Caco-2 (cell line): ENCODE data around the gene AVL9. TPM values are rescaled to one million over a fixed set of nuclear protein-coding genes. Genes with fewer than 3 reads are reported as not detected.
"Not testable (repeated sequence)": the region's sequence is repeated elsewhere in the genome, so short reads cannot be mapped to it uniquely, and the experiment has no call there.

Experiments used
- BruUV-seq: library from RNA; stranded (reverse); fragments of 400-500 nt; replicated peaks from 2 replicates; lab custom pipeline; 2021; lab: Mats Ljungman, UMichigan
- CTCF ChIA-PET: fragments of 300-600 bp; sonication (Branson Sonifier 250); formaldehyde crosslinking; loops from one replicate; lab custom pipeline; 2022; ENCODE audit warnings: antibody characterized with exemption; lab: Charles Lee
- POLR2A ChIA-PET: fragments of 300-600 bp; sonication (Branson Sonifier 250); formaldehyde crosslinking; loops from one replicate; lab custom pipeline; 2022; ENCODE audit warnings: antibody characterized with exemption; lab: Charles Lee
- DNase-seq, 2 experiments: peaks; one replicate each; pipeline versions ENCODE4 v3.0.0 to v3.0.0-alpha.2; 2020 to 2022
- H3K27me3 ChIP-seq: replicated peaks from 2 replicates; pipeline ENCODE4 v1.6.0; 2011; ENCODE audit warnings: low read length; ENCODE audit not compliant: control insufficient read depth, insufficient read depth
- H3K36me3 ChIP-seq: 2 replicates; pipeline ENCODE4 v1.5.1; 2011; ENCODE audit warnings: low read length; ENCODE audit not compliant: control insufficient read depth, insufficient read depth
- H3K4me1 ChIP-seq: fragments of 250-450 bp; sonication (Bioruptor Pico); 2 replicates; pipeline ENCODE4 v1.5.1; 2020; ENCODE audit warnings: mild to moderate bottlenecking
- H3K4me3 ChIP-seq: 2 replicates; pipeline ENCODE4 v1.5.1; 2011; ENCODE audit warnings: low read depth, mild to moderate bottlenecking, control low read depth, low read length
- H3K9me3 ChIP-seq: fragments of 250-450 bp; sonication (Bioruptor Pico); 2 replicates; pipeline ENCODE4 v1.5.1; 2020; ENCODE audit warnings: mild to moderate bottlenecking, moderate library complexity
- H3K27ac Mint-ChIP-seq: one replicate; pipeline ENCODE4 v1.8.0; 2022; ENCODE audit warnings: mixed read lengths; ENCODE audit not compliant: unreplicated experiment
- H3K27me3 Mint-ChIP-seq: one replicate; pipeline ENCODE4 v1.8.0; 2022; ENCODE audit warnings: mixed read lengths; ENCODE audit not compliant: insufficient read depth, unreplicated experiment
- H3K36me3 Mint-ChIP-seq: one replicate; pipeline ENCODE4 v1.8.0; 2022; ENCODE audit warnings: mild to moderate bottlenecking, mixed read lengths; ENCODE audit not compliant: insufficient read depth, unreplicated experiment
- H3K4me1 Mint-ChIP-seq: one replicate; pipeline ENCODE4 v1.8.0; 2022; ENCODE audit warnings: low read depth, mixed read lengths; ENCODE audit not compliant: unreplicated experiment
- H3K4me3 Mint-ChIP-seq: one replicate; pipeline ENCODE4 v1.8.0; 2022; ENCODE audit warnings: mild to moderate bottlenecking, moderate library complexity, mixed read lengths; ENCODE audit not compliant: unreplicated experiment
- H3K9me3 Mint-ChIP-seq: one replicate; pipeline ENCODE4 v1.8.0; 2022; ENCODE audit warnings: mixed read lengths; ENCODE audit not compliant: unreplicated experiment
- CTCF ChIP-seq, 2 experiments: fragments of 200-600 bp in 1 of 2; IDR thresholded peaks; 1 replicate in 1 of 2; 2 replicates in 1 of 2; pipeline versions ENCODE4 v1.5.1 to v1.8.0; 2011 to 2022; ENCODE audit warnings: antibody characterized with exemption in 1 of 2, control low read depth in 1 of 2, inconsistent platforms in 1 of 2, low read depth in 1 of 2, low read length in 1 of 2, mild to moderate bottlenecking in 1 of 2, moderate library complexity in 1 of 2; ENCODE audit not compliant: insufficient read depth in 1 of 2, severe bottlenecking in 1 of 2, unreplicated experiment in 1 of 2
- intact Hi-C: fragments of 100-400 bp; cut with micrococcal nuclease; formaldehyde crosslinking; loops from one replicate; pipeline ENCODE4 v1.10.0; 2022; ENCODE audit not compliant: unreplicated experiment
- total RNA-seq: library from RNA; stranded (reverse); gene quantifications from 2 replicates; pipeline ENCODE4 v1.2.3, GENCODE V29; 2022

AVL9 gene
- total RNA-seq, 1 experiment from 2014 or later: 39.7 TPM

DNA sequence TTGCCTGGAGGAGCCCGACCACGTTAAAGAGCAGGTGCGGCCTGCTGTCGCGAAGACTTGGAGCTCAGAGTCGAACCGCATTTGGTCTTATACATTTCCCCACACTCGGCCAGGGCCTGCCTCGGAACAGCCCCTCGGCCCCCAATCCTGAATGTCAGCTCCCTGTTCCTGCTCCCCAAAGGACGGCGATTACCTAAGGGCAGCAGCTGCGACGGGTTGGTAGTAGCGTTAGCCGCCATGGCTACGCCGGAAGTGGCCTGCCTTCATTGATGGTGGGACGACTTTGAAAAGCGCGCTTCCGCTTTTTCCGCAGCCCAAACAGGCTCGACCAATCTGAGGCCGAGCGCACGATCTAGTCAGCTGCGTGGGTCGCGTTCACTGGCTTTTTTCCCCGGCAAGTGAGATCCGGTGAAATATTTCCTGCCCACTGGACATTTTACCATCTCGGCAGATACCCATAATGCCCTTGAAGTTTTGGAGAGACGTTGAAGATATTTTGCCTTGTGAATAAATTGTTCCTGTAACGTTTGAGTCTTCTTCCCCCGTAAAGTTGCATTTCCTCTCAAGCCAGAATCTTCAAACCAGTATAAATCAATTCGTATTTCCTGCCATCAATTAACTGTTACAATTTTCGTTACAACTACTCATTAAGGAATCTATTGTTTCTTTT is 5.0 kb upstream of the AVL9 start, which contains the start of gene LSM5:
Gene LSM5 (minus strand): TSS at position 254 of the 670 bp plus-strand sequence. CDS start 15 bp downstream, at position 239.
- POLR2A ChIA-PET: interaction anchor here (0.5 kb wide), 1 partner anchor 46 kb away, joined by 3 read pairs; no protein-coding TSS in a partner anchor
- no peaks in the 10 kb centered on the region for H3K4me1 ChIP-seq
- TSS peak; percentile 35 for BruUV-seq
- DNase-seq: peak; percentile 90 to 92
- peaks cover 6% of the 10 kb centered on the region for H3K4me1 Mint-ChIP-seq
- H3K27me3 ChIP-seq: no peaks in the 10 kb centered on the region
- H3K27me3 Mint-ChIP-seq: no peaks in the 10 kb centered on the region
- peak within 1 kb of the TSS; percentile 93 for H3K4me3 ChIP-seq
- CTCF ChIA-PET: interaction anchor here (1.3 kb wide), 1 partner anchor 11 kb away, joined by 5 read pairs; no protein-coding TSS in a partner anchor
- intact Hi-C loops: loop anchor here (1.0 to 2.0 kb wide), 2 partner anchors 97 to 146 kb away; no protein-coding TSS in a partner anchor
- no peaks in the 10 kb centered on the region for H3K36me3 ChIP-seq
- peak within 1 kb of the TSS; percentile 89 for H3K4me3 Mint-ChIP-seq
- H3K9me3 Mint-ChIP-seq: no peaks in the 10 kb centered on the region
- peak within 1 kb of the TSS; percentile 95 for H3K27ac Mint-ChIP-seq
- H3K36me3 Mint-ChIP-seq: peaks cover 22% of the 10 kb centered on the region
- H3K9me3 ChIP-seq: no peaks in the 10 kb centered on the region
- no peak for TF ChIP-seq CTCF (IDR thresholded peaks at IDR 0.05; ENCODE audit: insufficient read depth in 1 of 2, low read depth in 1 of 2, low read length in 1 of 2, severe bottlenecking in 1 of 2, unreplicated experiment in 1 of 2)

GRCh38 chr7:32494946-32495297 is 367 bp upstream of the AVL9 start:
- Mint-ChIP-seq H3K4me3 (peak overlapping the region; percentile 79), H3K4me1 (no peaks in the 10 kb centered on the region), H3K9me3 (no peaks in the 10 kb centered on the region), H3K27me3 (no peaks in the 10 kb centered on the region), H3K36me3 (peaks cover 33% of the 10 kb centered on the region), H3K27ac (peak overlapping the region; percentile 83)
- 0 out of 2 replicates have a peak, but pooled peaks cover 9% of the 10 kb centered on the region for H3K4me1 ChIP-seq
- POLR2A ChIA-PET: no interaction called here
- peak overlapping the region; percentile 93 for H3K4me3 ChIP-seq
- no peaks in the 10 kb centered on the region for H3K27me3 ChIP-seq
- intact Hi-C loops: loop anchor here (2.0 kb wide), 1 partner anchor 398 kb away; no protein-coding TSS in a partner anchor
- H3K9me3 ChIP-seq: no peaks in the 10 kb centered on the region
- no TSS peak for BruUV-seq
- no peak for DNase-seq
- no peaks in the 10 kb centered on the region; the same call in 1 of the 2 replicates for H3K36me3 ChIP-seq
- CTCF ChIA-PET: no interaction called here
- TF ChIP-seq CTCF (IDR thresholded peaks at IDR 0.05; ENCODE audit: insufficient read depth in 1 of 2, low read depth in 1 of 2, low read length in 1 of 2, severe bottlenecking in 1 of 2, unreplicated experiment in 1 of 2): no peak

DNA sequence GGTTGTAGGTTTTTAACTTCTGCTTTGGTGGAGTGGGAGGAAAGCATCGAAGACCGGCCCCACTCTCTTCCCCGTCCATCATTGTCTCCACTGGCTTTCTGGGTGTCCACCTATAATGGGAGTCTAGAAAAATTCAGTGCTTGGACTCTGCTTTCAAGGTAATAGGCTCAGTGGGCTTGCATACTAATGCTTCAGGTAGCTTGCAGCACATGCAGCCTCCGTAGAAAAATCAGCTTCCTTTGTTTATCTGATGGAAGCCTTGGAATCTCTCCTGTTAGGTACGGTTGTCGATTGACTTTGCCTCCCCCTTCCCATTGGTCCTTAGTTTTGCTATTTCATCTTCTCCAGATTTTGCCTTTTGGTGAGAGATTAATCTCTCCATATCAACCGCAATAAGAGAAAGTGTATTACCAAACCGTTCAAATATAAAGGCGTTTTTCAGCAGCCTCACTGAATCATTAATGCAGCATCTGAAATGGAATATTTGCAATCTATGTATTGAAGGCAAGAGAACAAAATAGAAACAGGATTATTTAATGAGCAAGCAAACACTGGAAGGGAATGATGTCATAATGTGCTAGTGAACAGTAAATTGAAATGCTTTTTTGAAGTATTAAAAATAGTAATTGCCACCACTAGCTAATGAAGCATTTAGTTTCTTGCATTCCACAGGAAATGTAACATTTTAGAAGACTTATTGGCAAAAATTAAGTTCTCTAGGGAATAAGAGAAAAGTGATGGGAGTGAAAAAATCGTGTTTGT is 944 bp downstream of the AVL9 start:
- ChIA-PET POLR2A (interaction anchor here (0.6 to 0.9 kb wide), 5 partner anchors 10 to 461 kb away, joined by 4 to 17 read pairs (median 4); no protein-coding TSS in a partner anchor), CTCF (interaction anchor here (0.6 kb wide), 2 partner anchors 544 to 581 kb away, joined by 3 to 4 read pairs; no protein-coding TSS in a partner anchor)
- BruUV-seq: TSS peak; percentile 68
- Histone ChIP-seq H3K9me3 (no peaks in the 10 kb centered on the region), H3K4me1 (peaks cover 9% of the 10 kb centered on the region; the same call in 1 of the 2 replicates), H3K27me3 (no peaks in the 10 kb centered on the region), H3K36me3 (no peaks in the 10 kb centered on the region; the same call in 1 of the 2 replicates), H3K4me3 (peak overlapping the region; percentile 93)
- H3K4me3 Mint-ChIP-seq: peak overlapping the region; percentile 79
- H3K9me3 Mint-ChIP-seq: no peaks in the 10 kb centered on the region
- peaks cover 6% of the 10 kb centered on the region for H3K4me1 Mint-ChIP-seq
- H3K27ac Mint-ChIP-seq: peak overlapping the region; percentile 83
- TF ChIP-seq CTCF (IDR thresholded peaks at IDR 0.05; ENCODE audit: insufficient read depth in 1 of 2, low read depth in 1 of 2, low read length in 1 of 2, severe bottlenecking in 1 of 2, unreplicated experiment in 1 of 2): no peak
- intact Hi-C loops: no loop called here
- DNase-seq: no peak
- H3K27me3 Mint-ChIP-seq: no peaks in the 10 kb centered on the region
- H3K36me3 Mint-ChIP-seq: peaks cover 29% of the 10 kb centered on the region

DNA sequence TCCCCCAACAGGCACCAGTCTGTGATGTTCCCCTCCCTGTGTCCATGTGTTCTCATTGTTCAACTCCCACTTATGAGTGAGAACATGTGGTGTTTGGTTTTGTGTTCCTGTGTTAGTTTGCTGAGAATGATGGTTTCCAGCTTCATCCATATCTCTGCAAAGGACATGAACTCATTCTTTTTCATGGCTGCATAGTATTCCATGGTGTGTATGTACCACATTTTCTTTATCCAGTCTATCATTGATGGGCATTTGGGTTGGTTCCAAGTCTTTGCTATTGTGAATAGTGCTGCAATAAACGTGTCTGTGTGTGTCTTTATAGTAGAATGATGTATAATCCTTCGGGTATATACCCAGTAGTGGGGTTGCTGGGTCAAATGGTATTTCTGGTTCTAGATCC is 4.5 kb downstream of the AVL9 start:
- CTCF ChIA-PET, H3K9me3 Mint-ChIP-seq, BruUV-seq, H3K4me1 ChIP-seq, H3K4me3 ChIP-seq, H3K4me3 Mint-ChIP-seq, H3K36me3 ChIP-seq, DNase-seq, POLR2A ChIA-PET, H3K27ac Mint-ChIP-seq, H3K27me3 Mint-ChIP-seq, intact Hi-C loops, H3K27me3 ChIP-seq, H3K9me3 ChIP-seq: not testable (repeated sequence)
- Mint-ChIP-seq H3K4me1 (peaks cover 11% of the 10 kb centered on the region), H3K36me3 (peaks cover 29% of the 10 kb centered on the region)
